Glutamatergic neuron (in vitro differentiated cells): ENCODE measurements around the gene SLC12A8. TPM values are rescaled to one million over a fixed set of nuclear protein-coding genes. Genes with fewer than 3 reads are reported as not detected.

Experiments used
- DNase-seq: peaks from one replicate; pipeline ENCODE4 v3.0.0; 2022
- H3K27ac Mint-ChIP-seq: one replicate; pipeline ENCODE4 v1.8.0; 2020; ENCODE audit warnings: mild to moderate bottlenecking, mixed read lengths, inconsistent platforms; ENCODE audit not compliant: unreplicated experiment
- H3K27me3 Mint-ChIP-seq: one replicate; pipeline ENCODE4 v1.8.0; 2020; ENCODE audit warnings: mild to moderate bottlenecking, moderate library complexity, mixed read lengths, inconsistent platforms; ENCODE audit not compliant: unreplicated experiment
- H3K36me3 Mint-ChIP-seq: one replicate; pipeline ENCODE4 v1.8.0; 2020; ENCODE audit warnings: mild to moderate bottlenecking, mixed read lengths, inconsistent platforms; ENCODE audit not compliant: unreplicated experiment
- H3K4me1 Mint-ChIP-seq: one replicate; pipeline ENCODE4 v1.8.0; 2020; ENCODE audit warnings: mild to moderate bottlenecking, low read depth, mixed read lengths, inconsistent platforms; ENCODE audit not compliant: unreplicated experiment
- H3K4me3 Mint-ChIP-seq: one replicate; pipeline ENCODE4 v1.8.0; 2020; ENCODE audit warnings: mild to moderate bottlenecking, mixed read lengths, inconsistent platforms; ENCODE audit not compliant: unreplicated experiment
- H3K9me3 Mint-ChIP-seq: one replicate; pipeline ENCODE4 v1.8.0; 2020; ENCODE audit warnings: mild to moderate bottlenecking, moderate library complexity, mixed read lengths, inconsistent platforms; ENCODE audit not compliant: unreplicated experiment
- CTCF ChIP-seq: fragments of 200-600 bp; sonication (generic); IDR thresholded peaks from one replicate; pipeline ENCODE4 v1.5.0; 2021; ENCODE audit not compliant: partially characterized antibody, unreplicated experiment
- total RNA-seq: library from RNA; stranded (reverse); fragmentation: NEBNext Ultra II Directional; extraction: Animal tissue kit (Norgen Biotek cat#: 25700); gene quantifications from one replicate; pipeline ENCODE4 v1.2.1, GENCODE V29; 2021; ENCODE audit not compliant: unreplicated experiment

The SLC12A8 gene
- total RNA-seq, 1 donor from 2014 or later, result 2.4 TPM

GRCh38 chr3:125110016-125110875, 102.3 kb downstream of the SLC12A8 start:
- H3K4me1 Mint-ChIP-seq, result no peaks in the 10 kb centered on the region
- DNase-seq, result no peak
- no peak overlapping the region for H3K27ac Mint-ChIP-seq
- H3K4me3 Mint-ChIP-seq, result no peak overlapping the region
- peaks cover 2% of the 10 kb centered on the region for H3K9me3 Mint-ChIP-seq
- H3K36me3 Mint-ChIP-seq, result no peaks in the 10 kb centered on the region
- H3K27me3 Mint-ChIP-seq, result no peaks in the 10 kb centered on the region
- no peak for TF ChIP-seq CTCF

- Mint-ChIP-seq H3K4me1 (no peaks in the 10 kb centered on the region), H3K36me3 (no peaks in the 10 kb centered on the region), H3K27me3 (no peaks in the 10 kb centered on the region), H3K9me3 (peaks cover 2% of the 10 kb centered on the region), H3K4me3 (no peak overlapping the region), H3K27ac (no peak overlapping the region)
- TF ChIP-seq CTCF, result no peak
- no peak for DNase-seq
Observed at GRCh38 chr3:125109536-125109925, 103.0 kb downstream of the SLC12A8 start.

- DNase-seq, result no peak
- H3K36me3 Mint-ChIP-seq, result no peaks in the 10 kb centered on the region
- H3K4me1 Mint-ChIP-seq, result no peaks in the 10 kb centered on the region
- TF ChIP-seq CTCF, result no peak
- H3K27me3 Mint-ChIP-seq, result no peaks in the 10 kb centered on the region
- no peak overlapping the region for H3K27ac Mint-ChIP-seq
- H3K4me3 Mint-ChIP-seq, result no peak overlapping the region
- H3K9me3 Mint-ChIP-seq, result peaks cover 2% of the 10 kb centered on the region
Observed at GRCh38 chr3:125108833-125109535, 103.6 kb downstream of the SLC12A8 start.

GRCh38 chr3:125107861-125108567, 104.5 kb downstream of the SLC12A8 start:
- Mint-ChIP-seq H3K4me3 (no peak overlapping the region), H3K36me3 (no peaks in the 10 kb centered on the region), H3K4me1 (no peaks in the 10 kb centered on the region), H3K27me3 (no peaks in the 10 kb centered on the region), H3K9me3 (no peaks in the 10 kb centered on the region), H3K27ac (no peak overlapping the region)
- DNase-seq, result no peak
- TF ChIP-seq CTCF, result no peak
